Measurements from ENCODE around the gene ACE.

The ACE gene

GRCh38 chr17:63497708-63498483, 21.0 kb downstream of the ACE start:
- H3K4me3 ChIP-seq (ENCODE audit: low read depth, low read length) = no peak overlapping the region
- ChIA-PET CTCF (interaction anchor here (0.5 to 2.9 kb wide), 11 partner anchors 10 to 1965 kb away, joined by 3 to 11 read pairs (median 4); no protein-coding TSS in a partner anchor), POLR2A (interaction anchor here (0.6 kb wide), 1 partner anchor 429 kb away, joined by 3 read pairs; no protein-coding TSS in a partner anchor)
- TF ChIP-seq, protein P1, sequence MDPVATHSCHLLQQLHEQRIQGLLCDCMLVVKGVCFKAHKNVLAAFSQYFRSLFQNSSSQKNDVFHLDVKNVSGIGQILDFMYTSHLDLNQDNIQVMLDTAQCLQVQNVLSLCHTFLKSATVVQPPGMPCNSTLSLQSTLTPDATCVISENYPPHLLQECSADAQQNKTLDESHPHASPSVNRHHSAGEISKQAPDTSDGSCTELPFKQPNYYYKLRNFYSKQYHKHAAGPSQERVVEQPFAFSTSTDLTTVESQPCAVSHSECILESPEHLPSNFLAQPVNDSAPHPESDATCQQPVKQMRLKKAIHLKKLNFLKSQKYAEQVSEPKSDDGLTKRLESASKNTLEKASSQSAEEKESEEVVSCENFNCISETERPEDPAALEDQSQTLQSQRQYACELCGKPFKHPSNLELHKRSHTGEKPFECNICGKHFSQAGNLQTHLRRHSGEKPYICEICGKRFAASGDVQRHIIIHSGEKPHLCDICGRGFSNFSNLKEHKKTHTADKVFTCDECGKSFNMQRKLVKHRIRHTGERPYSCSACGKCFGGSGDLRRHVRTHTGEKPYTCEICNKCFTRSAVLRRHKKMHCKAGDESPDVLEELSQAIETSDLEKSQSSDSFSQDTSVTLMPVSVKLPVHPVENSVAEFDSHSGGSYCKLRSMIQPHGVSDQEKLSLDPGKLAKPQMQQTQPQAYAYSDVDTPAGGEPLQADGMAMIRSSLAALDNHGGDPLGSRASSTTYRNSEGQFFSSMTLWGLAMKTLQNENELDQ (tag by site-specific recombination; IDR thresholded peaks at IDR 0.05; ENCODE audit: low read depth) = no peak
- TF ChIP-seq IKZF3 (tag by site-specific recombination; IDR thresholded peaks at IDR 0.05) (no peak), ZNF423 (tag by site-specific recombination; IDR thresholded peaks at IDR 0.05) (0 out of 2 replicates have a peak, but pooled peaks have one; percentile 26), GLIS1 (tag by site-specific recombination; IDR thresholded peaks at IDR 0.05) (peak; percentile 94), ZNF610 (tag by site-specific recombination; IDR thresholded peaks at IDR 0.05; ENCODE audit: borderline replicate concordance) (no peak), ZNF600 (tag by site-specific recombination; IDR thresholded peaks at IDR 0.05) (0 out of 2 replicates have a peak, but pooled peaks have one; percentile 28), ZSCAN16 (tag by site-specific recombination; IDR thresholded peaks at IDR 0.05) (no peak), ZNF169 (tag by site-specific recombination; IDR thresholded peaks at IDR 0.05) (no peak), ZBTB11 (tag by site-specific recombination; conservative IDR thresholded peaks at IDR 0.05; ENCODE audit: low read depth) (no peak), FEZF1 (tag by site-specific recombination; IDR thresholded peaks at IDR 0.05) (no peak), ZBTB8A (tag by site-specific recombination; IDR thresholded peaks at IDR 0.05) (peak; percentile 33; the same call in 1 of the 2 replicates), ZIC2 (tag by site-specific recombination; IDR thresholded peaks at IDR 0.05) (peak; percentile 97)
- TF ChIP-seq, protein P2, sequence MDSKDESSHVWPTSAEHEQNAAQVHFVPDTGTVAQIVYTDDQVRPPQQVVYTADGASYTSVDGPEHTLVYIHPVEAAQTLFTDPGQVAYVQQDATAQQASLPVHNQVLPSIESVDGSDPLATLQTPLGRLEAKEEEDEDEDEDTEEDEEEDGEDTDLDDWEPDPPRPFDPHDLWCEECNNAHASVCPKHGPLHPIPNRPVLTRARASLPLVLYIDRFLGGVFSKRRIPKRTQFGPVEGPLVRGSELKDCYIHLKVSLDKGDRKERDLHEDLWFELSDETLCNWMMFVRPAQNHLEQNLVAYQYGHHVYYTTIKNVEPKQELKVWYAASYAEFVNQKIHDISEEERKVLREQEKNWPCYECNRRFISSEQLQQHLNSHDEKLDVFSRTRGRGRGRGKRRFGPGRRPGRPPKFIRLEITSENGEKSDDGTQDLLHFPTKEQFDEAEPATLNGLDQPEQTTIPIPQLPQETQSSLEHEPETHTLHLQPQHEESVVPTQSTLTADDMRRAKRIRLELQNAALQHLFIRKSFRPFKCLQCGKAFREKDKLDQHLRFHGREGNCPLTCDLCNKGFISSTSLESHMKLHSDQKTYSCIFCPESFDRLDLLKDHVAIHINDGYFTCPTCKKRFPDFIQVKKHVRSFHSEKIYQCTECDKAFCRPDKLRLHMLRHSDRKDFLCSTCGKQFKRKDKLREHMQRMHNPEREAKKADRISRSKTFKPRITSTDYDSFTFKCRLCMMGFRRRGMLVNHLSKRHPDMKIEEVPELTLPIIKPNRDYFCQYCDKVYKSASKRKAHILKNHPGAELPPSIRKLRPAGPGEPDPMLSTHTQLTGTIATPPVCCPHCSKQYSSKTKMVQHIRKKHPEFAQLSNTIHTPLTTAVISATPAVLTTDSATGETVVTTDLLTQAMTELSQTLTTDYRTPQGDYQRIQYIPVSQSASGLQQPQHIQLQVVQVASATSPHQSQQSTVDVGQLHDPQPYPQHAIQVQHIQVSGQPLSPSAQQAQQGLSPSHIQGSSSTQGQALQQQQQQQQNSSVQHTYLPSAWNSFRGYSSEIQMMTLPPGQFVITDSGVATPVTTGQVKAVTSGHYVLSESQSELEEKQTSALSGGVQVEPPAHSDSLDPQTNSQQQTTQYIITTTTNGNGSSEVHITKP (tag by site-specific recombination; IDR thresholded peaks at IDR 0.05) = no peak
- TF ChIP-seq, protein P3, sequence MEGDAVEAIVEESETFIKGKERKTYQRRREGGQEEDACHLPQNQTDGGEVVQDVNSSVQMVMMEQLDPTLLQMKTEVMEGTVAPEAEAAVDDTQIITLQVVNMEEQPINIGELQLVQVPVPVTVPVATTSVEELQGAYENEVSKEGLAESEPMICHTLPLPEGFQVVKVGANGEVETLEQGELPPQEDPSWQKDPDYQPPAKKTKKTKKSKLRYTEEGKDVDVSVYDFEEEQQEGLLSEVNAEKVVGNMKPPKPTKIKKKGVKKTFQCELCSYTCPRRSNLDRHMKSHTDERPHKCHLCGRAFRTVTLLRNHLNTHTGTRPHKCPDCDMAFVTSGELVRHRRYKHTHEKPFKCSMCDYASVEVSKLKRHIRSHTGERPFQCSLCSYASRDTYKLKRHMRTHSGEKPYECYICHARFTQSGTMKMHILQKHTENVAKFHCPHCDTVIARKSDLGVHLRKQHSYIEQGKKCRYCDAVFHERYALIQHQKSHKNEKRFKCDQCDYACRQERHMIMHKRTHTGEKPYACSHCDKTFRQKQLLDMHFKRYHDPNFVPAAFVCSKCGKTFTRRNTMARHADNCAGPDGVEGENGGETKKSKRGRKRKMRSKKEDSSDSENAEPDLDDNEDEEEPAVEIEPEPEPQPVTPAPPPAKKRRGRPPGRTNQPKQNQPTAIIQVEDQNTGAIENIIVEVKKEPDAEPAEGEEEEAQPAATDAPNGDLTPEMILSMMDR (tag by site-specific recombination; IDR thresholded peaks at IDR 0.05) = peak; percentile 55
- no peaks in the 10 kb centered on the region for H3K36me3 ChIP-seq (ENCODE audit: control insufficient read depth in 2 of 2, insufficient read depth in 1 of 2, low read length in 2 of 2)
- H3K27ac ChIP-seq (ENCODE audit: extremely low read depth, low read depth, low read length) = no peak overlapping the region
- H3K4me1 ChIP-seq (ENCODE audit: control insufficient read depth, insufficient read depth, low read length) = no peaks in the 10 kb centered on the region
- no peaks in the 10 kb centered on the region for H3K9me3 ChIP-seq (ENCODE audit: control insufficient read depth, insufficient read depth, low read depth, low read length)

All from HEK293 (cell line).